ENCODE data around the gene CHPT1.

The CHPT1 gene

DNA sequence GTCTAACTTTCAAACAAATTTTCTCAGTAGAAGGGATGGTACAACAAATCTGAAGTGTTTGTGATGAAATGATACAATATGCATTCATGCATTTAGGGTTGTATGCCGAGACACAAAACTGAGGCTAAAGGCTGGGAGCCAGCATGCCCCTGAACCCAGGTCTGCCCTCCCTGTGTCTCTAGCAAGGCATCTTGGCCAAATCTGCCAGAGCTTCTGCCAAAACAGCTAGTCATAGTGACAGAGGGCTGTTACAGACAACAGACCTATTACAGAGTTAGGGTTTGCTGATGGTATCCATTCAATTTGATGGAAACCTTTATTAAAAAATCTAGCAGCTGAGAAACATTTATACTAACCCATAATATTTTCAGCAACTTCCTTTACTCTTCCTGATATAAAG, 11.3 kb upstream of the CHPT1 start:
- no peak for DNase-seq

- DNase-seq, result no peak
Measured at GRCh38 chr12:101690544-101691098, 6.8 kb upstream of the CHPT1 start.

- no peak for DNase-seq
Measured at GRCh38 chr12:101691503-101692096, 5.8 kb upstream of the CHPT1 start.

GRCh38 chr12:101694297-101694848, 3.1 kb upstream of the CHPT1 start:
- DNase-seq, result no peak

DNA sequence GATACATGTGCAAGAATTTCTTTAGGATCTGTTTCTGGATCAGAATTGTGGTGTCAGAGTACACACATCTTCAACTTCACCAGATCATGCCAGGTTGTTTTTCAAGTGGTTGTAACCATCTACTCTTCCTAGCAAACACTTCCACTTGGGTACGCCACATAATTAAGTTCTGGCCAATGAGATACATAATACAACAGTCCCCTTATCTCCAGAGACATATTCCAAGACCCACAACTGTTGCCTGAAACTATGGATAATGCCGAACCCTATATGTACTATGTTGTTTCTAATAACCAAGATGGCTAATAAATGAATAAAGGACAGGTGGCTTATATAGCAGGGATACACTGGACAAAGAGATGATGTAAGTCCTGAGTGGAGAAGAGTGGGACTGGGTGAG, 2.5 kb upstream of the CHPT1 start:
- no peak for DNase-seq

DNA sequence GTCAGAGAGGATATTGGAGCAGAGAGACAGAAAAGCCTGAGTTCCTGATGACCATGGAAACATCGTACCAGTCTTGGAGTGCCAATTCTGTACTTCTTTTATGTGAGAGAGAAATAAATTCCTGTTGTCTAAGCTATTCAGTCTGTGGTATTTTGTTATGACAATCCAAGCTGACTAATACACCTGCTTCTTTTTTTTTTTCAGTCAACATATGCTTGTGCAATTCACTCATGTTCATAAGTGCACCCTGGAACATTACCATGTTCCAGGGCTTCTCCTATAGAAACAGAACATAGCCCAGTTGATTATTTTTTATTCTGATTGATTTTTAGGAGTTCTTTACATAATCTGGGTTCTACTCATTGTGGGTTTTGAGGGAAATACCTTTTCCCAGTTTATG, 1.7 kb upstream of the CHPT1 start:
- peak; percentile 49 for DNase-seq

DNA sequence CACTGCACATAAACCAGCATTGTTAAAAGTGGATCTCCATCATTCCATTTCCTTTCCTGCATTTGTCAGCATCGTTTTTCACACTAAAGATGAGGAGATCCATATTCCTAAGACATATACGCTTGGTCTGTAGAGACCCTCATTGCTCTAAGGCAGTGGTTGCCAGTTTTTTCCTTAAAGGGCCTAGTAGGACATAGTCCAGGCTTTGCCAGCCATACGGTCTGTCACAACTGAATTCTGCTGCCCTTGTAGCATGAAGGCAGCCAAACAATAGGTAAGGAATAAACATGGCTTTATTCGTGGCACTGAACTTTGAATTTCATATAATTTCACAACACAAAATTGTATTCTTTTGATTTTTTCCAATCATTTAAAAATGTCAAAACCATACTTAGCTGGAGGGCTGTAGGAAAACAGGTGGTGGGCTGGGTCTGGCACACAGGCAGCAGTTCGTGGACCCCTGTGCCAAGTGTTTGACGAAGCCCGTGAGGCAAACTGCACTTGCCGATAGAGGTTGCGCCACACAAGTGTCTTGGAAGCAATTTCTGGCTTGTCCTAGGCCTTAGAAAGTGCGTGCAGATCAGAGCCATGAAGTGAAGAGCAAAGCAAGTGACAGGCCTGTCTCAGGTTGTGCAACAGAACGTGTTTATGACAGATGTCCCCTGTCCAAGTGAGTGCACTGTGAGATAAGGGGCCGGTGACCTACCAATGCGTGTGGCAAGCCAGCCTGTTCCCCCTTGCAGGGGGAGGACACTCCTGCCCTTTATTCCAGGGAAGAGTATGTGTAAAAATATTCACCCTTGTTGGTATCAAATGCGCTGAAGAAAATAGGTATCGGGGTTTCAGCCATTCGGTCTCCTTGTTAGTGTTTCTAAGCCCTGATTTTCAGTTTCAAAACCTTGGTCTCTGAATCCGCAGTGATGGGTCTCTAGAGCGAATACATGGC, 916 bp upstream of the CHPT1 start:
- peak; percentile 97 for DNase-seq

DNA sequence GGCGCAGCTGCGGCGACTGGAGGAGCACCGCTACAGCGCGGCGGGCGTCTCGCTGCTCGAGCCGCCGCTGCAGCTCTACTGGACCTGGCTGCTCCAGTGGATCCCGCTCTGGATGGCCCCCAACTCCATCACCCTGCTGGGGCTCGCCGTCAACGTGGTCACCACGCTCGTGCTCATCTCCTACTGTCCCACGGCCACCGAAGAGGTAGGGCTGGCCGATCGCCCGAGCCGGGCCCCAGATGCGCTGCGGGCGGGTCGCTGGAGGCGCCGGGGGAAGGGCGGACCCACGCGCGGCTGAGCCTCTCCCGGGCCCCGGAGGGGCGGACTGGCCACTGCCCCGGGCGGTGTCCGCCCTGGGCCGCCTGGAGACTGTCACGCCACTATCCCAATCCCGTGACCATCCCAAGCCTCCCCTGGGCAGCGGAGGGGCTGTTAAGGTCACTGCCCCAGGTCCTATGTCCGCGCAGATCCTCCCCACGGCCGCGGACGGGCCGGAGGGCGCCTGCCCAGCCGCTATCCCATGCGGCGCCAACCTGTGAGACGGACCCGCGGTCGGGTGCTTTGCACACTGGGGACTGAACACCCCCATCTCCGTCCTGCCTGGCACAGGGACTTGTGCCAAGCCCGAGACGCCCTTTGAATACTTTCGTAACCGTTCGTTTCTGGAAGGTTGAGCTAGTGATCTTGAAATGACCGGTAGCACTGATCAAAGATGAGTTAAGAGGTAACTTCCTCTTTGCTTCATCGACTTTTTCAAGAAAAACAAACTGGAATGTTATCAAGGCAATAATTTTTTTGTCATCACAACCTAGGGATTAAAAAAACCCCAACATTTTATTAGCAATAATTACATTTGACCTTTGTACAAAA, 725 bp downstream of the CHPT1 start:
- DNase-seq, result peak; percentile 88

DNA sequence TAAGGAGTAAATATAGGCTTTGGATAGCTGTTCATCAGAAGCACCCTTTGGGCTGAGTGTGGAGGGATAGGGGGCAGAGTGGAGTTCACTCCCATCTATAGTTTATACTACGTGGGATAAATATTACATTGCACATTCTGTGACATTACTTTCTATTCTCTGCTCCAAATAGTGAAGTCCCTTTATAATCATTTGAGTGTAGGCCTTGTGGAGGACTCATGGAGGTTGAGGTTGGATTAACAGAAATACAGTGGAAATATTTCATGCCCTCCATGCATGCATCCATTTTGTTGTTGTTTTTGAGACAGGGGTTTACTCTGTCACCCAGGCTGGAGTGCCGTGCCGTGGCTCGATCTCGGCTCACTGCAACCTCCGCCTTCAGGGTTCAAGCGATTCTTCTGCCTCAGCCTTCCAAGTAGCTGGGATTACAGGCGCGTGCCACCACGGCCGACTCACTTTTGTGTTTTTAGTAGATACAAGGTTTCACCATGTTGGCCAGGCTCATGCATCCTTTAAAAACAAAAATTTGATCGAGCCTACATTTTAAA, 1.4 kb downstream of the CHPT1 start:
- DNase-seq, result no peak

DNA sequence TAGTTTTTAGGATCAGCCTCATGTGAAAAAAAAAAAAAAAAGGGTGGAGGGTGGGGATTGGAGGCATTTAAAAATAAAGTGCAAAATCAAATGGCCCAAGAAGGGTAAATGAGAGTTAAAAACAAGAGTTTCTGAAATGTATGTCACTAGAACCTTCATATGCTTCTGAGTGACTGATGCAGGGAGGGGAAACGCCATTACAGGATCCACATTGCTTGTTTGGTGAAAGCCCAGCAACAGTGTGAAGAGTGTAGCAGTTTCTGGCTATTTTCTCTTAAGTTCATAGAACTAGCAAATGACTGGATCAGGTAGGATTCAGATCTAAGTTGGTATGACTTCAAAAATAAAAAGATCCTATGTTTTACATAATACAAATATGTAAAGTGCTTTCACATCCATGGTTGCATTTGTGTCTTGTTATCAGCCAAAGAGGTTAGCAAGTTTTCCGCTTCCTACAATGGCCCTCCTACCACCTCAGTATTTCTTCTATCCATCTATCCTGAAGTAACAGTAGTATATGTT, 2.9 kb downstream of the CHPT1 start:
- DNase-seq, result peak; percentile 78

- DNase-seq, result no peak
Measured at GRCh38 chr12:101703487-101703886, 6.0 kb downstream of the CHPT1 start.

DNA sequence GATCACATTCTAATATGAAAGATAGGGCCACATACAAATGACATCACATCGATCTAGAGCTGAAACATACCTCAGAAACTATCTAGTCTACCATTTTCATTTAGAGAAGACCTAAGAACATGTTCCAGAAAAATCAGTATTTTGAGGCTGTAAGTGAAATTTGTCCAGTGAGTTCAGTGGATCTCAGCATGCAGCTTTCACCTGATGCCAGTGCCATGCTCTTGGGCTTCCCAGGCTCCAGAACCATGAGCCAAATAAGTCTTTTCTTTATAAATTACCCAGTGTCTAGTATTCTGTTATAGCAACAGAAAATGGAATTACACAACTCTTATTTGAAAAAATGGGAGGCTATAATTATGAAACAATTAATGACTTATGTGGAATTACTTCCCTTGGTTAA, 9.0 kb downstream of the CHPT1 start:
- no peak for DNase-seq

DNA sequence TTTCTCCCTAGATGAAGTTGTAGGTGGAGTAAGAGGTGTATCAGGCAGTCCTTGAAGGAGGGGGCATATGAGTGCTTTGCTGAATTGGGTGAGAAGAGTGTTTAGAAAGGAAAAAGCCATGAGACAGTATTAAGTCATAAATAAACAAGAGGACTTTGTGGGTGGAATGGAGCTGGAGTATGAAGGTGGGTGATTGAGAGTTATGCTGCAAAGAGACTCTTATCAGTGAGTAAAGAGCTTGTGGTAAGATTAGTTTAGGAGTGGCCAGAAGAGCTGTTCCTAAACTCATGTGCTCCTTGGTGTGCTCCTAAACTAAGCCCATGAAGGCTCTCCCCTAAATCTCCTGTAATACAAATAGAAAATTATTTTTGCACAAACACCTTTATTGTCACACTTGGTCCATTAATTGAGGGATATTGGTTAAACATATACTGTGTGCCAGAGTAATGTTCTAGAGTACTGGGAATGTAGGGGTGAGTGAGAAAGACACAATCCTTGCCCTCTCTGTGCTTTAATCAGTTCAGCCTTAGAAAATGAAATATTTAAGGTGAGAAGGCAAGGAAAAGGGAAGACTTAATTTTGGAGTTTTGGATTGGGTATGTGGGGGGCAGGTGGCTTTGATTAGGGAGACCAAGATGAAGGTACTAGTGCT, 9.8 kb downstream of the CHPT1 start:
- peak; percentile 69 for DNase-seq

DNA sequence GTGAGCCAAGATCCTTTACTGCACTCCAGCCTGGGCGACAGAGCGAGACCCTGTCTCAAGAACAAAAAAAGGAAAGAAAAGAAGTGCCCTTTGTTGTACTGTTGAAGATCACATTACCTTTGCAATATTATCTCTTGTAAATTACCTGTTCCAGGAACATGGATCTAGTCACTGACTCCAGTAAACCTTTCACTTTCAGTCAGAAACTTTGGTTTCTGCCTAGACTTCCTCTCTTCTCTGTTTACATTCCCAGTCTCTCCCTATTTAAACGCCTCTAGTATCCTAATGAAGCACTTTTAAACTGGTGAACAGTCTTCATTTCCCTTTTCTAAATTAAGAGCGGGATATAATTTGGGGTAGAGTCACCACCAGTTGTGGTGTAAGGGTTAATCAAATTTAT, 12.8 kb downstream of the CHPT1 start:
- DNase-seq, result no peak

- no peak for DNase-seq
Measured at GRCh38 chr12:101713059-101713682, 15.7 kb downstream of the CHPT1 start.

GRCh38 chr12:101713930-101714329, 16.5 kb downstream of the CHPT1 start:
- no peak for DNase-seq

GRCh38 chr12:101714877-101715444, 17.5 kb downstream of the CHPT1 start:
- DNase-seq, result peak; percentile 57

GRCh38 chr12:101719566-101719965, 22.1 kb downstream of the CHPT1 start:
- no peak for DNase-seq

GRCh38 chr12:101720118-101720517, 22.7 kb downstream of the CHPT1 start:
- DNase-seq, result no peak

DNA sequence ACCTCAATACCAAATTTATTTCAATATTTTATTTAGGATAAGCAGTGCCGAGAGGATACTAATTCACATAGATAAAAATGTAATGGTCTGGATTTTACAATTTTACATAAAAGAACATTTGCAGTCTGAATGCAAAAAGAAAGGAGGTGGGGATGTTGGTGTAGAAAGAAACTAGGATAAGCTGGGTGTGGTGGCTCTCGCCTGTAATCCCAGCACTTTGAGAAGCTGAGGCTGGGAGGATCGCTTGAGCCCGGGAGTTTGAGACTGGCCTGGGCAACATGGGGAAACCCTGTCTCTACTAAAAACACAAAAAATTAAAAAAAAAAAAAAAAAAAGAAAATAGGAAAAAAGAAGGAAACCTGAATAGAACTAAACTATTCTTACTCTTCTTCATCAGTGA, 25.0 kb downstream of the CHPT1 start:
- DNase-seq, result no peak

DNA sequence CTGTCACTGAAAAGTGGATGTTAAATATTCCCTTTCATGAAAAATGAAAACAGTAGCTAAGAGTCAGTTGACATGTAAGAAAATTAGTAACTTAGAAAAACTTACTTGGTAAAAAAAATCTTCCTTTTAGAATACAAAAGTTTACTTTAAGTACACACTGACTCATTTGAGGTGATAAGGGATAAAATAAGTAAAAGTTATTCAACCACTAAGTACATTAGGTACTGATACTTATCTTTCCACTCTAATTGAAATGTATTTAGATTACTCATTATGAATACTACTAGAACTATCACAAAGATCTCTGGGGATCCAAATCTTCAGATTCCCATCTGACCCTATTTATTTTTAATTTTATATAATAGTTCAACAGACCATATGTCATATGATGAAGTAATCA, 29.7 kb downstream of the CHPT1 start:
- DNase-seq, result no peak
